Erythroblast (primary cell): ENCODE data around the gene RBM19.

Experiments
- GATA1 ChIP-seq: IDR thresholded peaks from 2 replicates; pipeline ENCODE4 v1.6.1; 2011; ENCODE audit warnings: low read depth, mild to moderate bottlenecking, control low read depth, low read length, moderate library complexity
- POLR2A ChIP-seq: IDR thresholded peaks from 2 replicates; pipeline ENCODE4 v1.6.1; 2011; ENCODE audit warnings: mild to moderate bottlenecking, low read length

DNA sequence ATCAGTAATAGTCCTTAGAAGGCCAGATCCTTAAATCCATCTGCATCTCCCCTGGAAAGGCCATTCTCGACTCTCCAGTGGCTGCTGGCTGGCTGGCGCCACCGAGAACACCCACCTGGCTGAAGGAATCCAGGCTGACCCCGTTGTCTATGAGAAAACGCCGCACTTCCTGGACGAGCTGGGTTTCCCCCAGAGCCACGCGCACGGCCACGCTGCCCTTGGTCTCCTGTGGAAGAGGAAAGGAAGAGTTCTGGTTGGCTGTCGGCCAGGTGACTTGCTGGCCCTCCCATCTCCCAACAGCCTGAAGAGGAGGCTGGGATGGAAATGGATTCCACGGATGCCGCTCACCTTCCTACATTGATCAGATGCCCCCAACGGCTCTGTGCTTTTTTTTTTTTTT, 23.9 kb downstream of the RBM19 start:
- no peak for TF ChIP-seq POLR2A
- no peak for TF ChIP-seq GATA1
